Right lobe of liver (tissue), 6 donors: ENCODE data around the gene RGS6. TPM values are rescaled to one million over a fixed set of nuclear protein-coding genes. Genes with fewer than 3 reads are reported as not detected.

Source experiments
- ATAC-seq, 4 donors: fragments of 200-7000 bp; cut with Tn5 transposase; one replicate each; pipeline ENCODE4 v1.9.1; 2020; ENCODE audit warnings: mild to moderate bottlenecking in 4 of 4, moderate library complexity in 4 of 4
- DNase-seq, 3 donors: peaks; one replicate each; pipeline ENCODE4 v3.0.0-alpha.2; 2020
- H3K27ac ChIP-seq, 3 donors: fragments of 200-600 bp; one replicate each; pipeline ENCODE4 v1.8.0; 2022
- H3K27me3 ChIP-seq, 2 donors: fragments of 200-600 bp; one replicate each; pipeline ENCODE4 v1.8.0; 2022
- H3K36me3 ChIP-seq, 4 donors: fragments of 200-600 bp; sonication (generic) in 1 of 4; one replicate each; pipeline versions ENCODE4 v1.5.1 to v1.8.0; 2017 to 2022; ENCODE audit warnings: control low read depth in 1 of 4
- H3K4me1 ChIP-seq, 4 donors: fragments of 200-600 bp; sonication (generic) in 1 of 4; one replicate each; pipeline versions ENCODE4 v1.5.1 to v1.8.0; 2017 to 2022; ENCODE audit warnings: control low read depth in 1 of 4
- H3K4me3 ChIP-seq, 3 donors: fragments of 200-600 bp; one replicate each; pipeline ENCODE4 v1.8.0; 2022
- H3K9me3 ChIP-seq, 4 donors: fragments of 200-600 bp; sonication (generic) in 1 of 4; one replicate each; pipeline versions ENCODE4 v1.5.1 to v1.8.0; 2017 to 2022; ENCODE audit warnings: control low read depth in 1 of 4
- POLR2A ChIP-seq: fragments of 450-650 bp; IDR thresholded peaks from one replicate; pipeline ENCODE4 v1.6.1; 2017; ENCODE audit warnings: antibody characterized with exemption, mild to moderate bottlenecking
- WGBS: methylation state at CpG from one replicate; pipeline ENCODE4 v1.1.6; 2018; ENCODE audit warnings: low coverage, low lambda C conversion rate; ENCODE audit not compliant: insufficient coverage; ENCODE audit errors: missing lambda C conversion rate; 5-methylcytosine and 5-hydroxymethylcytosine counted together
- intact Hi-C, 2 donors: fragments of 100-400 bp; cut with DNase I; formaldehyde crosslinking; loops; one replicate each; pipeline versions ENCODE4 v1.11.2 to v1.14.1; 2022
- total RNA-seq, 6 experiments: library from RNA; depleted of rRNA in 2 of 6; stranded (reverse); fragments of >200 nt in 2 of 6; fragmentation: NEBNext Ultra II Directional in 3 of 6; extraction: Animal tissue kit (Norgen Biotek cat#: 25700) in 3 of 6; gene quantifications; one replicate each; pipeline versions ENCODE4 v1.1.0 to v1.2.4, GENCODE V29; 2016 to 2023
- TF ChIP-seq, protein P1 (sequence below), 4 donors: fragments of 200-600 bp in 3 of 4; fragments of 450-650 bp in 1 of 4; IDR thresholded peaks; one replicate each; pipeline versions ENCODE4 v1.5.1 to v1.8.0; 2016 to 2022; ENCODE audit warnings: antibody characterized with exemption in 4 of 4, mild to moderate bottlenecking in 2 of 4
- donor health status: DM: no; HTN: yes; CAD: no.
- donor health status: DM: no; HTN: no; CAD: no.
- donor health status: DM: no; HTN: no; CAD: no.
- donor health status: DM: no; HTN: yes; CAD: no.
- donor health status: DM: no; HTN: yes; CAD: no.

Gene RGS6
- total RNA-seq, 6 experiments from 2014 or later, result 0.07 TPM; not detected in 5

DNA sequence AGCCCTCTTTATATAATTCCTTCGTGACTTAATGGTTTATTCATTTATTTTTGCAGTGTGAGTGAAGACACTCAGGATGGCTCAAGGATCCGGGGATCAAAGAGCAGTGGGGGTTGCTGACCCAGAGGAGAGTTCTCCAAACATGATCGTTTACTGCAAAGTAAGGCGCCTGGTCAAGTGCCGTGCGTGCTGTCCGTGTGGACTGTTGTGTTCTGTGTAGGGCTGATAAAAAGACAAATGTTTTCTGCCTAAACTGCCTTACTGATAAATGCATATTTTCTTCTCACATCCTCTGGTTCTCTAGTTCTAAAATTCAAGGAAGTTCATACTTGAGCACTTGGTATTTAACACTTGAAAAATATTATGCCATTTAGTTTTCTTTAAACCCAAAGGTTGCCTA is 32.5 kb downstream of the RGS6 start:
- H3K9me3 ChIP-seq, result no peaks in the 10 kb centered on the region
- ATAC-seq, result no peak
- H3K4me1 ChIP-seq, result no peaks in the 10 kb centered on the region
- WGBS, result 32% methylated on average over 7 of the region's 7 CpGs
- no peaks in the 10 kb centered on the region for H3K36me3 ChIP-seq
- no peak for TF ChIP-seq POLR2A
- TF ChIP-seq, protein P1, sequence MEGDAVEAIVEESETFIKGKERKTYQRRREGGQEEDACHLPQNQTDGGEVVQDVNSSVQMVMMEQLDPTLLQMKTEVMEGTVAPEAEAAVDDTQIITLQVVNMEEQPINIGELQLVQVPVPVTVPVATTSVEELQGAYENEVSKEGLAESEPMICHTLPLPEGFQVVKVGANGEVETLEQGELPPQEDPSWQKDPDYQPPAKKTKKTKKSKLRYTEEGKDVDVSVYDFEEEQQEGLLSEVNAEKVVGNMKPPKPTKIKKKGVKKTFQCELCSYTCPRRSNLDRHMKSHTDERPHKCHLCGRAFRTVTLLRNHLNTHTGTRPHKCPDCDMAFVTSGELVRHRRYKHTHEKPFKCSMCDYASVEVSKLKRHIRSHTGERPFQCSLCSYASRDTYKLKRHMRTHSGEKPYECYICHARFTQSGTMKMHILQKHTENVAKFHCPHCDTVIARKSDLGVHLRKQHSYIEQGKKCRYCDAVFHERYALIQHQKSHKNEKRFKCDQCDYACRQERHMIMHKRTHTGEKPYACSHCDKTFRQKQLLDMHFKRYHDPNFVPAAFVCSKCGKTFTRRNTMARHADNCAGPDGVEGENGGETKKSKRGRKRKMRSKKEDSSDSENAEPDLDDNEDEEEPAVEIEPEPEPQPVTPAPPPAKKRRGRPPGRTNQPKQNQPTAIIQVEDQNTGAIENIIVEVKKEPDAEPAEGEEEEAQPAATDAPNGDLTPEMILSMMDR (IDR thresholded peaks at IDR 0.05), result no peak
- intact Hi-C loops, result no loop called here
- no peak overlapping the region for H3K4me3 ChIP-seq
- H3K27ac ChIP-seq, result no peak overlapping the region
- no peaks in the 10 kb centered on the region for H3K27me3 ChIP-seq
- DNase-seq, result no peak

DNA sequence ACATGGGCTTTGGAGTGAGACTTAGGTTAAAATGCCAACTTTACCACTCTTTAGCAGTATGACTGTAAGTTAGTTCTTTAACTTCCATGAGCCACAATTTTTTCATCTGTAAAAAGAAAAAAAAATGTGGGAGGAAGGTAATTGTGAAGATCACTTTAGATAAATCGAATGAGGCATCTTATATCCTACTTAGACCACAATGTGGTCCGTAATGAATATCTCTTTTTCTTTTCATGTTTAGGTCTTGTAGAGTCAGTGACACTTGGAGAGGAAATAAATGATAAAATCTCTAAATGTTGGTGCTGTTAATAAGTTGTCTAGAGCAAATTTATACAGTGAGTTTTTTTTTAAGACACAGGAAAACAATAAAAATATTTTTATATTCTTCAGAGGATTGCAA is 34.3 kb downstream of the RGS6 start:
- Histone ChIP-seq H3K36me3 (no peaks in the 10 kb centered on the region), H3K27me3 (no peaks in the 10 kb centered on the region), H3K4me1 (no peaks in the 10 kb centered on the region), H3K4me3 (no peak overlapping the region), H3K27ac (no peak overlapping the region), H3K9me3 (no peaks in the 10 kb centered on the region)
- no peak for ATAC-seq
- 40% methylated on average over 2 of the region's 2 CpGs for WGBS
- intact Hi-C loops, result no loop called here
- TF ChIP-seq, protein P1 (IDR thresholded peaks at IDR 0.05), result no peak
- DNase-seq, result no peak

DNA sequence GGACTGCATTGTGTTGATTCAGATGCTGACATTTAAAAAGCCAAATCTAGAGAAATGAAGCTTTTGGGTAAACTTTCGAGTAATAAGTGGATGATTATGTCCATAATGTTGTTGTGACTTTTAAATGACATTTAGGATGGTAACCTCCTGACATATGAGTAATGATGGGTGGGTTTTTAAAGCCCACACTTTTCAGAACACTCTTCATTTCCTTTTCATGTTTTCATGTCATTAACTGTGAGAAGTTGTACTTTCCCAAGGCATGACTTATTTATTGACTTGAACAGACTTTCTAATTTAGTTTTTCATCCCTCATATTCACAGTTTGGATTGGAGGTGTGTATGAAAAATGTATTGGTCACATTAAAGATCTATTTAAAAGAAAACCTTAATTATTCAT is 35.5 kb downstream of the RGS6 start:
- no peak for ATAC-seq
- no peak for TF ChIP-seq POLR2A
- TF ChIP-seq, protein P1 (IDR thresholded peaks at IDR 0.05), result no peak
- Histone ChIP-seq H3K9me3 (no peaks in the 10 kb centered on the region), H3K4me3 (no peak overlapping the region), H3K4me1 (no peaks in the 10 kb centered on the region), H3K36me3 (no peaks in the 10 kb centered on the region), H3K27ac (no peak overlapping the region), H3K27me3 (no peaks in the 10 kb centered on the region)
- no peak for DNase-seq
- intact Hi-C loops, result no loop called here
- WGBS, result 26% methylated on average over 1 of the region's 1 CpG

DNA sequence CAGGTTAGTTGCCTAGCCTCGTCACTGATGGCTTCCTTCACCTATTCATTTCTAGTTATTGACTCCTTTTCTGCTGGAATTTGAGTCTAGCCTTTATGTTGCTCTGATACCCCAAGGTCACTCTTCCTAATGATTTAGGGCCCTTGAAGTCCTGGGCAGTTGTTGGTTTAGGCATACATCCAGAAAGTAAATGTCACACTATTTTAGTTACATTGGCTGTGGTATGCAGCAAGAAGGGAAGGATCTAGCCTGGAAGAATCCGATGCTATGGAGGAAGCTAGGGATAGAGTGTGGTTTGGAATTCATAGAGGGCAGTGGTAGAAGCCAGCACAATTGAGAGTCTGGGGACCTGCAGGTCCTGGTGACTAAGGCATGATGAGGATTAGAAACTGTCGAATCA is 38.0 kb downstream of the RGS6 start:
- H3K27me3 ChIP-seq, result no peaks in the 10 kb centered on the region
- 57% methylated on average over 3 of the region's 3 CpGs for WGBS
- no peaks in the 10 kb centered on the region for H3K4me1 ChIP-seq
- TF ChIP-seq, protein P1 (IDR thresholded peaks at IDR 0.05), result no peak
- no peak for TF ChIP-seq POLR2A
- DNase-seq, result no peak
- no peak overlapping the region for H3K4me3 ChIP-seq
- intact Hi-C loops, result no loop called here
- H3K36me3 ChIP-seq, result no peaks in the 10 kb centered on the region
- no peaks in the 10 kb centered on the region for H3K9me3 ChIP-seq
- H3K27ac ChIP-seq, result no peak overlapping the region
- no peak for ATAC-seq

DNA sequence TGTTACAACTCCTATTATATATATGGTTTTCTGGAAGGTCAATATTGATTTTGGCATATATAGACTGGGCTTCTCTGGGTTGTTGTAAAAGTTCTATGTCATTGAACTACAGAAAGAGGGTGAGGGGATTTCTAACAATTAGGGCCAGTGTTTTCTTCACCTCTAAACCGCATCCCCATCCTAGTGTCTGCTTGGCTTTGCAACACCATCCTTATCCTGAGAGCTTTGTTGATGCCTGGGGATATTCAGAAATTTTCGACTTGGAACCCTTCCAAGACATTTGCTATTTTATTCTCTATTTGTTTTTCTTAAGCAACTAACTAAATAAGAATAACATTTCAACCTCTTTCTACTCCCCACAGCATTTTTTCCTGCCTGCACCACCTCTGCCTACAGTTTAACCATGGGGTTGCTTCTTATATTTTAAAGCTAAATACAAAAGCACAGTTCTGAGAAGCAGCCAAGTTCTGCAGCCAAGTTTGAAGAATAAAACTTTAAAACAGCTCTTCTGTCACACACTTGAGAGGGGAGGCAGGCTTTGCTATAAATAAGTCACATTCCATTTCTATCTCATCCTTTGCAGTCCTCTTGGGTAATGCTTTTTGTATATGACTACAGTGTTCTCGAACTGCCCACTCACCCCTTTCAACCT is 53.4 kb downstream of the RGS6 start:
- no peak for ATAC-seq
- 31% methylated on average over 3 of the region's 3 CpGs for WGBS
- TF ChIP-seq, protein P1 (IDR thresholded peaks at IDR 0.05), result no peak
- no peak for TF ChIP-seq POLR2A
- Histone ChIP-seq H3K27ac (no peak overlapping the region), H3K4me3 (no peak overlapping the region), H3K36me3 (no peaks in the 10 kb centered on the region), H3K9me3 (no peaks in the 10 kb centered on the region), H3K27me3 (no peaks in the 10 kb centered on the region), H3K4me1 (no peaks in the 10 kb centered on the region)
- intact Hi-C loops, result no loop called here
- DNase-seq, result no peak
